ENCODE results near the gene CAMK2N2.

Gene CAMK2N2

GRCh38 chr3:184211297-184211696 is 50.1 kb downstream of the CAMK2N2 start:
- no peak for DNase-seq
